ENCODE data around the gene PSMB5. TPM values are rescaled to one million over a fixed set of nuclear protein-coding genes. Genes with fewer than 3 reads are reported as not detected.
A peak's percentile ranks its signal among the peaks of the same experiment; 100 is the strongest.

The PSMB5 gene
- total and polyA plus RNA-seq, 2 of the 13 experiments (the other 11 are each of a cell fraction or from before 2014, with no cell fraction given) = 705 to 871 TPM

GRCh38 chr14:23009483-23009938 is 25.2 kb downstream of the PSMB5 start:
- Histone ChIP-seq H3K36me3 (replicated peaks in 1 of 2; ENCODE audit: control insufficient read depth in 1 of 2, insufficient read depth in 2 of 2, low read length in 2 of 2) (no peaks in the 10 kb centered on the region), H3K79me2 (ENCODE audit: insufficient read depth, low read length) (peaks cover 2% of the 10 kb centered on the region), H2AFZ (ENCODE audit: low read length) (peak overlapping the region; percentile 68), H3K27me3 (ENCODE audit: control insufficient read depth in 1 of 2, insufficient read depth in 2 of 2, low read length in 2 of 2) (no peaks in the 10 kb centered on the region; a peak in 1 of 5 replicates), H3K4me3 (replicated peaks in 1 of 3; ENCODE audit: insufficient read depth in 1 of 3, low read depth in 2 of 3, low read length in 3 of 3) (peak overlapping the region; percentile 57 to 77 (median 76)), H4K20me1 (ENCODE audit: insufficient read depth, low read length) (no peaks in the 10 kb centered on the region), H3K9me3 (ENCODE audit: low read length) (no peaks in the 10 kb centered on the region), H3K27ac (ENCODE audit: extremely low read length, insufficient read depth, low read length) (peak overlapping the region; percentile 67), H3K9ac (ENCODE audit: insufficient read depth, low read depth, low read length) (peak overlapping the region; percentile 72), H3K4me2 (ENCODE audit: low read depth, low read length) (peak overlapping the region; percentile 99), H3K4me1 (ENCODE audit: insufficient read depth, low read length) (peaks cover 64% of the 10 kb centered on the region)
- intact Hi-C loops (cut with micrococcal nuclease; ENCODE audit: unreplicated experiment) = loop anchor here (5.0 kb wide), 1 partner anchor 412 kb away; the partner anchor contains the start of gene ABHD4
- FAIRE-seq (no peak), DNase-seq (ENCODE audit: low spot score) (no peak), ATAC-seq (no peak)
- POLR2A ChIA-PET = interaction anchor here (4.1 kb wide), 2 partner anchors 18 to 30 kb away, joined by 203 to 561 read pairs; partner anchors contain the start of genes AJUBA and PSMB5
- TSS peak; percentile 85 for BruUV-seq (replicated peaks)
- in situ Hi-C loops (cut with HindIII; ENCODE audit: extremely low pct_ligation_motif_present, low pct_unique_long_range_greater_than_20kb) = no loop called here
- CTCF ChIA-PET (ENCODE audit: low intra/inter-chr PET ratio, low total read pairs) = no interaction called here
- WGBS (ENCODE audit: low lambda C conversion rate) = 20% methylated on average over 8 of the region's 8 CpGs
- TF ChIP-seq STAT5B (CRISPR knock-in tag; IDR thresholded peaks at IDR 0.05) (no peak), ZNF367 (CRISPR knock-in tag; IDR thresholded peaks at IDR 0.05; ENCODE audit: borderline replicate concordance) (no peak), RAD51 (IDR thresholded peaks at IDR 0.05; ENCODE audit: borderline replicate concordance) (no peak), GATAD1 (CRISPR knock-in tag; IDR thresholded peaks at IDR 0.05) (no peak), MTERF4 (CRISPR knock-in tag; IDR thresholded peaks at IDR 0.05) (no peak), ZNF44 (CRISPR knock-in tag; IDR thresholded peaks at IDR 0.05) (peak; percentile 63; the same call in 1 of the 2 replicates), ZMAT3 (CRISPR knock-in tag; conservative IDR thresholded peaks at IDR 0.05) (no peak), TEAD3 (CRISPR knock-in tag; optimal IDR thresholded peaks at IDR 0.05; ENCODE audit: borderline replicate concordance) (no peak), ZNF777 (CRISPR knock-in tag; IDR thresholded peaks at IDR 0.05) (no peak), TBX2 (CRISPR knock-in tag; IDR thresholded peaks at IDR 0.05; ENCODE audit: borderline replicate concordance) (no peak), POGZ (CRISPR knock-in tag; IDR thresholded peaks at IDR 0.05) (0 out of 2 replicates have a peak, but pooled peaks have one; percentile 3), PHF8 (CRISPR knock-in tag; IDR thresholded peaks at IDR 0.05) (no peak), ZNF816 (CRISPR knock-in tag; IDR thresholded peaks at IDR 0.05; ENCODE audit: borderline replicate concordance) (no peak), ZNF331 (CRISPR knock-in tag; IDR thresholded peaks at IDR 0.05) (no peak), MEF2D (CRISPR knock-in tag; IDR thresholded peaks at IDR 0.05) (peak; percentile 9; the same call in 1 of the 2 replicates), CREB3 (CRISPR knock-in tag; IDR thresholded peaks at IDR 0.05) (no peak), HOMEZ (CRISPR knock-in tag; IDR thresholded peaks at IDR 0.05; ENCODE audit: low read depth) (no peak; the same call in 1 of the 2 replicates), KDM1A (CRISPR knock-in tag; IDR thresholded peaks at IDR 0.05) (no peak), ZNF263 (CRISPR knock-in tag; IDR thresholded peaks at IDR 0.05) (no peak)
